HG03460 (cell line): Measurements from ENCODE around the gene SERPINB1.
"Not testable (repeated sequence)": the region's sequence is repeated elsewhere in the genome, so short reads cannot be mapped to it uniquely, and the experiment has no call there.

ENCODE experiments used
- ATAC-seq: cut with Tn5 transposase; IDR thresholded peaks from one replicate; pipeline ENCODE4 v1.9.1; 2021; ENCODE audit not compliant: unreplicated experiment

The SERPINB1 gene

GRCh38 chr6:2819115-2819514 is 22.5 kb downstream of the SERPINB1 start:
- no peak for ATAC-seq

DNA sequence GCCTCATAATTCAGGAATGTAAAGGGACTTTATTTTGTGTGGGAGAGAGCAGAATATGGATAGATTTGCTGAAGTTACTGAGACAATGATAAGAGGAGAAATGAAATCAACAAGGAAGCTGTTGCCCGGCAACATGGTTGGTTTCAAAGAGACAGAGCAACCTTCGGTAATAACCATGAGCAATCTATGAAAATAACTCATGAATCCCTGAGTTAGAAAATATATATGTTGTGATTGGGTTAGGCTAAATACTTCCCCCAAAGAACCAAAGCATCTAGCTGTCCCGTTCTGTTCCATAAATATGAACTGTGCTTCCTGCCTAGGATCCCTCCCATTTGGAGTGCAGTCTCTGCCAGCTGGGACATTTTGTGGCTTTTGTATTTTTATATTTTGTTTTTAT is 23.1 kb downstream of the SERPINB1 start:
- ATAC-seq: no peak

DNA sequence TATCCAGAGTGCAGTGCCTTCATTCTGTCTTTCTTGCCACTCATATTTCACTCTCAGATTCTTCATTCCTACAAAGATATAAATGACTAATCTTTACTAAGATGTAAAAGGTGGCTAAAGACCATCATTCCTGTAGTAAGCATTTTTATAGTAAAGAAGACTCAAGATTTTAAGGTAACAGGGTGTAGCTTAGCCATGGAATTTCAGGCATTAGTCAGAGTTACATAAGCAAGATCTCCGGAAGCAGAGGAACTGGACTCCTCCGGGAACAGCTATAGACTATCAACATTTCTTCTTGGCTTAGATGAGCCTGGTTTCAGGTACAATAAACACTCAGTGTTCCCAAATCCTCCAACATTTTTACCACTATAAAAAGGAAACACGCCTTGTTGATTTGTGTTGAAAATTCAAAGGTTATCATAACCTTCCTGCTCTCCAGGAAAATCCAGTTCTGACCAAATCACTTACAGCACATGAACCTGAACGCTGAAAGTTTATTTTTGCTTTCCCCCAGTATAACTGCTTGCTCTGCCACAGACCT is 23.7 kb downstream of the SERPINB1 start:
- ATAC-seq: no peak

DNA sequence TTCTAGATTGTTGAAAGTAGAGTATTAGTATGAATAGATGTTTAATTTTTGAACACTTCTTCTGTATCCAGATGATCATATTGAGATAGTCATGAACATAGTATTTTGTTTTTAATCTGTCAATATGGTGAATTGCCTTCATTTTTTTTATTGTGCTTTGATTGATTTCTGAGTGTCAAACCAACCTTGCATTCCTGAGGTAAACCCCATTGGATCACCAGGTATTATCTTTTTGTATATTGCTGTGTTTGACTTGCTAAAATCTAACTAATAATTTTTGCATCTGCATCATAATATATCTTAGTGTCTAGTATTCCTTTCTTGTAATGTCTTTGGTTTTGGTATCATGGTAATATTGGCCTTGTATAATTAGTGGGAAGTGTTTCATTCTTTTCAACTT is 25.5 kb downstream of the SERPINB1 start:
- ATAC-seq: no peak

- ATAC-seq: no peak
Measured at GRCh38 chr6:2812695-2813094, 29.0 kb downstream of the SERPINB1 start.

- ATAC-seq: no peak
Measured at GRCh38 chr6:2810092-2810671, 31.5 kb downstream of the SERPINB1 start.

- no peak for ATAC-seq
Measured at GRCh38 chr6:2809015-2809414, 32.6 kb downstream of the SERPINB1 start.

- no peak for ATAC-seq
Measured at GRCh38 chr6:2807342-2808090, 34.1 kb downstream of the SERPINB1 start.

GRCh38 chr6:2806644-2807043 is 35.0 kb downstream of the SERPINB1 start:
- no peak for ATAC-seq

- ATAC-seq: no peak
Measured at GRCh38 chr6:2805031-2805430, 36.6 kb downstream of the SERPINB1 start.

GRCh38 chr6:2804516-2804915 is 37.1 kb downstream of the SERPINB1 start:
- ATAC-seq: no peak

GRCh38 chr6:2803731-2804429 is 37.8 kb downstream of the SERPINB1 start:
- ATAC-seq: no peak

GRCh38 chr6:2802521-2803060 is 39.1 kb downstream of the SERPINB1 start:
- ATAC-seq: no peak

DNA sequence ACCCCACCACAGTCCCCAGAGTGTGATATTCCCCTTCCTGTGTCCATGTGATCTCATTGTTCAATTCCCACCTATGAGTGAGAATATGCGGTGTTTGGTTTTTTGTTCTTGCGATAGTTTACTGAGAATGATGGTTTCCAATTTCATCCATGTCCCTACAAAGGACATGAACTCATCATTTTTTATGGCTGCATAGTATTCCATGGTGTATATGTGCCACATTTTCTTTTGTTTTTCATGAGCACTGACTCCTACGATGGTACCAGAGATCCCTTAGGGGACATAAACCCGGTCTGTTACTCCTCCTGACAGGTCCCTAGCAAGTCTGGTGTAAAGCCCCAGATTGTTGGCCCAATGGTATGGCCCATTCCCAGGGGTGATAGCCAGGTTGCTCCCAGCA is 40.0 kb downstream of the SERPINB1 start:
- not testable (repeated sequence) for ATAC-seq

DNA sequence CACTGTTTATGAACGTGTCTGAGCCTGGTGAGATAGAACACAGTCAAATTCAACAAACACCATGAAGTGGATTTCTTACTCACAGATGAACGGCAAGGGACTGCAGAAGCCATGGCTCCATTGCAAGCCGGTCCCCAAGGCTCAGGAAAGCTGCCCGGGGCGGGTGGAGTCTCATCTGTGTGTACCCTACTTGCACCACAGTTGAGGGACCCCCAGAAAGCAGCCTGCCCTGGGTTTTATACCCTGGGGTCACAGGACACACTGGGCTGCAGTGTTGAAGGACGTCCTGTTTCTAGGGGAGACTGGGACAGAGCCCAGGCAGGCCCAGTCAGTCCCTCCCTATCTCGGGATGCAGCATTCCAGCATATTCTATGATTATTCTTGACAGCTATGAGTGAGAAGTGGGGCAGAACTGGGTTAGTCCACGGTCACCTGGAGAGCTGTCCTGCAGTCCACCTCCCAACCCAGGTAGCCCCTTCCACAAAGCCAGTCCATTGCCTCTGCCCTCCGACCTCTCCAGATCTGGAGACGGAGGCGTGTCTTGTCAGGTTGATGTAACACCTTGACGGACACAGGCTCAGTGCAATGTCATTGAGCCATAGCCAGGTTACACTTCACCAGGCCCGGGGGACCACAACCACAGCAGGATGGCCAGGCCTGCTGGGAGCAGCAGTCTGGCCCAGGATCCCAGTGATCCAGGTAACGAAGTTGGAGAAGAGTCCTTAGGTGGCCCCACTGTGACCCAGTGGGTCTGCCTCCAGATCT is 40.9 kb downstream of the SERPINB1 start:
- no peak for ATAC-seq

- no peak for ATAC-seq
Measured at GRCh38 chr6:2799936-2800527, 41.6 kb downstream of the SERPINB1 start.

- ATAC-seq: no peak
Measured at GRCh38 chr6:2798586-2799134, 43.0 kb downstream of the SERPINB1 start.

DNA sequence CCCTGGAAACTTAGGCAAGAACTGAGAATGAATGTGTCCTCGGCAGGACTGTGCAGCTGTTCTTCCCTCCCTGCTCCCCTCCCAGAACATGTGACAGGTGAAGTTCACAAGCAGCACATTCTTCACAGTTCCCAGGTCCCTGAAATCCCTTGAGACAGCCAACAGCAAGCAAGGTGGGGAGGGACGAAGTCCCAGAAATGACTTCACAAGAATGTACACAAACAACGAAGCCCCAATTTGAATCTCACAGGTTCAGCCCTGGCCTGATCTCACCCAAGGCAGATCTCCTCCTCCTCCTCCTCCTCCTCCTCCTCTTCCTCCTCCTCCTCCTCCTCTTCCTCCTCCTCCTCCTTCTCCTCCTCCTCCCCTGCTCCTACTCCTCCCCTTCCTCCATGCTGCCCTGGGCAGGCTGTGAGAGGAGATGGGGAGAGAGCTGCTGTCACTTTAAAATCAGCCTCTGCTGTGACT is 44.1 kb downstream of the SERPINB1 start:
- ATAC-seq: no peak

DNA sequence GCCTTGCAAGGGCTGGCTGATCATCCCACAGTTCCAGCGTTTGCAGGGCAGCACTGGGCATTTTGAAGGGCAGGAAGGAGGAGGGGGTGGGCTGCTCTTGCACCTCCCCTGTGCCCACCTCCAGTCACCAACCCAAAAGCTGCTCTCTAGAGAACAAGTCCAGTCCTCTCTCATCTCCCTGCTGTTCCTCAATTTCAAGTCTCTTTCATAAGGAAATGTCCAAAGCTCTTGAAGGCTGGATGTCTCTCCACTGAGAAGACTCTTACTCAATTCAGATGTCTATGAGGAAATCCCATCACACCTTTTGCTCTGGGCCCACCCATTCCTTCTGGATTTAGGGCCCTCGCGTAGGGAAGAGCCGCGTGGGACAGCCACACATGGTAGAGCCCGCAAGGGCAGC is 44.8 kb downstream of the SERPINB1 start:
- ATAC-seq: no peak

DNA sequence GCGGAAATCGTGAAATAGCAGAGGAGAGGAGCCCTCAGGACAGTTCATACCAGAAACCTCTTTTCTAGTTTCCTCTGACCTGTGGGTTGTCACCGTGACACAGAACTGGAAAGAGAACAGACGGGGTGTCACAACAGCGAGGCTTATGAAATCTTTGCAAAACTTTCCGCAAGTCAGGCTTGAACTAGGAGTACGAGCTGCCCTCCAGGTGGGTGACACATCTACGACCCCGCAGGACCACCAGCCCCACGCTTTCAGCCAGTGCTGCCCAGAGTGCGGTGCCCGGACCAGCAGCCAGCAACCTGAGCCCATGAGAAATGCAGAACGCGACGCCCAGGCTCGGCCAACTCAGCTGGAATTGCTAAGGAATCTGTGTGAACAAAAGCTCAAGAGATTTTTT is 45.7 kb downstream of the SERPINB1 start:
- no peak for ATAC-seq
